ENCODE measurements around the gene DPP7.

DPP7 gene

DNA sequence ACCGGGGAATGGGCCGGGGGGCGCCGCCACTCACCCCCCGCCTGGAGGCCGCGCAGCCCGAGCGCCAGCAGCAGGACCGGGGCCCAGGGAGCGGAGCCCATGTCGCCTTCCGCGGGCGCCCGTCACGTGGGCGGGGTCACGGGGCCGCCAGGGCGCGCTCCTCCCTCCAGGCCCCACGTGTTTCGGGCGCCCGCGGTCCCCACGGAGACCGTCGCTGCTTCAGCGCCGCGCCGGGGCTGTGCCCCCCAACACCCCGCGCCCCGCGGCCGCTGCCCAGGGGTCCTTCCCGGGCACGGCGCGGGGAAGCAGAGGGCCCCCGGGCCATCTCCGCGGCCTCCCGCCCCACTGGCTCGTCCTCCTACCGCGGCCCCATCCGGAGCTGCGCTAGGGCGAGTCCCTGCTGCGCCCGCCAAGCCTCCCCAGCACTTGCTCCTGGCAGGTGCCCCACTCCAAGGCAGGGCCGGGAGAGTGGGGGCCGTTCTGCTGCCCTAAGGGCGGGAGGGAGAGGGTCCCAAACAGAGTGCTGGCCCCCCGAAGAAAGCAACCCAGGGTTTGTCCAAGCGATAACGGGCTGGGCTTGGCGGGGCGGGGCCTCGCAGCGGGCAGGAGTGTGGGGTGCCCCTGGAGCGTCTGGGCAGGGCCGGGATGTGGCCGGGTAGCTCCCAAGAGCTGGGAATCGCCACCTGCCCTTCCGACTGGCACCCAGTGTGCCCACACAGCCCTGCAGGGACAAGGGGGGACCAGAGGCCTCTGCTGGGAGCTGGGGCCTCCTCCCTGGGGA, at the start of gene DPP7:
TSS of gene DPP7 (minus strand) at position 121 of the 781 bp plus-strand sequence. CDS start at position 101, 20 bp downstream.
- no peak for DNase-seq (ENCODE audit: low read depth, low spot score)

DNA sequence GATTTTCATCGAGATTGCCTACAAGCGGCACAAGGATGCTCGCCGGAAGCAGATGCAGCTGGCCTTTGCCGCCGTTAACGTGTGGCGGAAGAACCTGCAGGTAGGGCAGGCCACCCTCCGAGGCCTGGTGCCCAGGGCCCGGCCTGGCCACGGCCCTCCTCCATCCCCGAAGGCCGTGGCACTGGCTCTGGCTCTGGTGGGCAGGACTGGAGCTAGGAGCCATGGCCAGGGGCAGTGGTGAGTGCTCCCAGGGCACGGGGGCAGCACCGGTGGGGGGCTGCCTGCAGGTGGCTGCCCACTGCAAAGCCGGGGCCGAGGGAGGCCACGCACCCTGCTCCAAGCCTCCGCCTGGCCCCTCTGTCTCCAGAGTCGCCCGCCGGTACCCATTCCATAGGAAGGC, 49.3 kb upstream of the DPP7 start:
- DNase-seq (ENCODE audit: low read depth, low spot score), result no peak

DNA sequence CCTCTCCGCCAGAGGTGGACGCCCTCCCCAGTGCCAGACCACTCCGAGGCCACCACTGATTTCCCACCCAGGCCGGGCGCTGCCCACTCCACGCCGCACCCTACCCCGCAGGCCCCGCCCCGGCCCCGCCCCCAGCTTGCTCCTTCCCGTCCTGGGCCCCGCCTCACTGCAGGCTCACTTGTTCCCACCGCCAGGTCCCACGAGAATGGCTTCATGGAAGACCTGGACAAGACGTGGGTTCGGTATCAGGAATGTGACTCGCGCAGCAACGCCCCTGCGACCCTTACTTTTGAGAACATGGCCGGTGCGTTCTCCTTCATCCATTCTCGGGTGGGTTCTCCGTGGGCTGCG, 48.8 kb upstream of the DPP7 start:
- no peak for DNase-seq (ENCODE audit: low read depth, low spot score)

DNA sequence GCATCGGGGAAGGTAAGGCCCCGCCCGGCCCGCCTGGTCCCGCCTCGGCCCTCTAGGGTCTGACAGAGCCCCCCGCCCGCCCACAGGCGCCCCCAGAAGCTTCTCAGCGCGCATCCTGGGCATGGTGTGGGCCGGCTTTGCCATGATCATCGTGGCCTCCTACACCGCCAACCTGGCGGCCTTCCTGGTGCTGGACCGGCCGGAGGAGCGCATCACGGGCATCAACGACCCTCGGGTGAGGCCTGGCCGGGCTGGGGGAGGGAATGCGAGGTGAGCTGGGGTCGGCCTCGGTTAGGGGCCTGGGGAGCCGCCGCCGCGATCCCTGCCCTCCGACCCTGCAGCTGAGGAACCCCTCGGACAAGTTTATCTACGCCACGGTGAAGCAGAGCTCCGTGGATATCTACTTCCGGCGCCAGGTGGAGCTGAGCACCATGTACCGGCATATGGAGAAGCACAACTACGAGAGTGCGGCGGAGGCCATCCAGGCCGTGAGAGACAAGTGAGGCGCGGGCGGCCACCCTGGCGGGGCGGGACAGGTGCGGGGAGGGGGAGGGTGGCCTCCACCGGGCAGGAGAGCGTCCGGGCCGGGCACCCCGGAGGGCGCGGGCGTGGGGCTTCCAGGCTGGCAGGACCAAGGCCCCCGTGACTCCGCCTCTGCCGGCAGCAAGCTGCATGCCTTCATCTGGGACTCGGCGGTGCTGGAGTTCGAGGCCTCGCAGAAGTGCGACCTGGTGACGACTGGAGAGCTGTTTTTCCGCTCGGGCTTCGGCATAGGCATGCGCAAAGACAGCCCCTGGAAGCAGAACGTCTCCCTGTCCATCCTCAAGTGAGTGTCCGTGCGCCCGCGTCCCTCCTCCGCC, 48.2 kb upstream of the DPP7 start:
- no peak for DNase-seq (ENCODE audit: low read depth, low spot score)

DNA sequence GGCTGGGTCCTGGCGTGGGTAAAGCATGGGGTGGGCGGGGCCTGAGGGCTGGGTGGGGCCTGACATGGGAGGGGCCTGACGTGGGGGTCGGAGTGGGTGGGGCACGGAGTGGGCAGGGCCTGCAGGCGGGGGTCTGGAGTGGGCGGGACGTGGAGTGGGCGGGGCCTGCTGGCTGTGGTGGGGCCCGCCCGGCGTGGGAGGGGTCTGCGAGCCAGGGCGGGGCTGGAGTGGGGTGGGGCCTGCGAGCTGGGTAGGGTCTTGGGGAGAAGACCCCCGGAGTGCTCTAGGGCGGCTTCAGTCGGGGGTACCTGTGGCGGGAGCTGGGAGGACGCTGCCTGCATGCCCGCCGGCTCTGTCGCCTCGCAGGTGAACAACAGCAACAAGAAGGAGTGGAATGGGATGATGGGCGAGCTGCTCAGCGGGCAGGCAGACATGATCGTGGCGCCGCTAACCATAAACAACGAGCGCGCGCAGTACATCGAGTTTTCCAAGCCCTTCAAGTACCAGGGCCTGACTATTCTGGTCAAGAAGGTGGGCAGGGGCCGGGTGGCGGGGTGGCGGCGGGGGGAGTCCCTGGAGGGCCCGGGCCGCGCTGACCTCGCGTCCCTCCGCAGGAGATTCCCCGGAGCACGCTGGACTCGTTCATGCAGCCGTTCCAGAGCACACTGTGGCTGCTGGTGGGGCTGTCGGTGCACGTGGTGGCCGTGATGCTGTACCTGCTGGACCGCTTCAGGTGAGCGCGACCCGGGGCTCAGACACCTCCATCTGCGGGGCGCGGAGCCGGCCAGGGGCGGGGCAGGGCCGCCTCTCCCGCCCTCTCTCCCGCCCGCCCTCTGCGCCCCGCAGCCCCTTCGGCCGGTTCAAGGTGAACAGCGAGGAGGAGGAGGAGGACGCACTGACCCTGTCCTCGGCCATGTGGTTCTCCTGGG, 47.3 kb upstream of the DPP7 start:
- no peak for DNase-seq (ENCODE audit: low read depth, low spot score)

DNA sequence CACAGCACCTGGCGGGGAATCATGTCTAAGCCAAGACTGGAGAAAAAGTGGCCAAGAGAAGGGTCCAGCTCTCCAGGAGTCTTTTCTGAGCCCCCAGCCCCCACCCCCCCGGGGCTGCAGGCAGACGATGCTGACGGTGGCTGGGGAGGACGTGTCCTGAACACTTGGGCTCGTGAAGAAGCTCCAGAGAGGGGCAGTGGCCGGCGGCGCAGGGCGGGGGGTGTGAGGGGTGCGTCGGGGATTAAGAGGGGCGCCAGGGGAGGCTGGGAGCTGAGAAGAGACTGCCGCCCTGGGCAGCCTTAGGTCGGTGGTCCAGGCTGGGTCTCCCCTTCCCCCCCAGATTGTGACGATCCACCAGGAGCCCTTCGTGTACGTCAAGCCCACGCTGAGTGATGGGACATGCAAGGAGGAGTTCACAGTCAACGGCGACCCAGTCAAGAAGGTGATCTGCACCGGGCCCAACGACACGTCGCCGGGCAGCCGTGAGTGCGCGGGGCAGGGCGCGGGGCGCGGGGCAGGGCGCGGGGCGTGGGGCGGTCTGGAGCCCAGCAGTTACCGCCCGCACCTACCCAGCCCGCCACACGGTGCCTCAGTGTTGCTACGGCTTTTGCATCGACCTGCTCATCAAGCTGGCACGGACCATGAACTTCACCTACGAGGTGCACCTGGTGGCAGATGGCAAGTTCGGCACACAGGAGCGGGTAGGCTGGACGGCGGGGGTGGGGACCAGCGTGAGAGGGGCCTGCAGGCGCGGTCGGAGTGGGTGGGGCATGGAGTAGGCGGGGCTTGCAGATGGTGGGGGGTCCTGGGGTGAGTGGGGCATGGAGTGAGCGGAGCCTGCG, 46.4 kb upstream of the DPP7 start:
- no peak for DNase-seq (ENCODE audit: low read depth, low spot score)

DNA sequence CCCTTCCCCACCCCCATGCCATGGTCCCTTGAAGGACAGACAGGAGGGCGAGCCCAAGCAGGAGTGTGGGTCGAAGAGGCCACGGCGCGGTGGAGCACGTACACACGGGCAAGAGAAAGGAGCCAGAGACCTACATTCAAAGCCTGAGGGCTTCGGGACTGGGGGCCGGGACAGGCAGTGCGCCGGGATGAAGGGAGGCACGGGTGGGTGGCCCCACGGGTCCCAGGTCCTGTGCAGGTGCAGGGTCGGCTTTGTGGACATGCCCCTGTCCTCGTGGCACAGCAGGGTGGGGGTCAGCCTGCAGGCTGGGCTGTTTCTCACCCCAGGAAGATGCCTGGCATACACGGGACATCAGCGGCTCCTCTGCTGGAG, 45.5 kb upstream of the DPP7 start:
- no peak for DNase-seq (ENCODE audit: low read depth, low spot score)

DNA sequence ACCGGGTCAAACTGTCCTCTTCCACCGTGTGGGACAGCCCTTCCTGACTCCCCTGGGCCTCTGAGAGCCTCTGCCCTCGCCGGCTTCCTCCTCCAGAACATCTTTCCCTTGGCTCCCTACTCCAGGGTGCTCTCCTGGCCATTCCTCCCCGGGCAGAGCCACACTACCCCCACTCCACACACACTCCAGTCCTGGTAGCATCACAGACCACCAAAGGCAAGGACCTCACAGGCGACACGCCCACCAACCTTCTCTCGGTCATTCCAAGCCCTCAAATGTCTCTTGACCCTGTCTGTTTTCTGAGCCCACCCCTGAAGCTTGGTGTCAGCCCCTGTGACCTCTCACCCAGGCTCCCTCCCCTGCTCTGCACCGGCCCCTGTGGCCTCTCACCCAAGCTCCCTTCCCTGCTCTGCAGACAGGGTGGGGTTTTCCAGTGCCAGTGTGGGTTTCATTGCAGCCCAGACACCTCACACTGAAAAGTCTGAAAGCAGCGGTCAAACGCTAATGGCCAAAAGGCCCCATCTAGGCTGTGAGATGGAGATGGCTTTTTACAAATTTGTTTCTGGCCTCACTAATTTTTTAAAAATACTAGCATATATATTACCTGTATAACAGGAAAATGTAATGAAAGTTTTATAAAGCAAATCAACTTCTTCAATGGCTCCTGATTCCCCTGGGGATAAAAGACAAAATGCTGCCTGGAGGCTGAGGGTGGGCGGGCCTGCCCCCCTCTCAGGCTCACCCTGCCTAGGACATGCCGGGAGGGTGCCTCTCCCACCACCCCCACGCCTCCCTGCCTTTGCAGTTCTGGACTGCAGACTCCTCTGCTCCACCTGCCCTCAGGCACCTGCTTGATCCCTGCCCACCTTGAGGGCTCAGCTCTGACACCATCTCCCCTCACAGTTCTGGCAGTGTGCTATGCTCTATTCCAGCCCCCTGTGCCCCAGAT, 44.8 kb upstream of the DPP7 start:
- DNase-seq (ENCODE audit: low read depth, low spot score), result no peak

DNA sequence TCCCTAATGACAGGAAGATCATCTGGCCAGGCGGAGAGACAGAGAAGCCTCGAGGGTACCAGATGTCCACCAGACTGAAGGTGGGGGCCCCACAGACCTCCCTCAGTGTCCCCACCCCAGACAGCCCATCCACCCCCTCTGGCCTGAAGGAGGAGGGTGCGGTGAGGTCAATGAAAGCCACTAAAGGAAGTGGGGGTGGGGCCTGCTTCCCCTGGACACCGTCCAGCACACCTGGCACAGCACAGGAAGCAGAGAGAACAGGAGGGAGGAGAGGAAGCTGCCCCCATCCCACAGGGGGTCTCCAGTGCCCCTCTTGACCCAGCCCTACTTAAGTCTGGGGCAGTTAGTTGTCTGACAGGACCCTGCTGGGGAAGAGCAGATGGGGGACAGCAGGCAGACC, 44.1 kb upstream of the DPP7 start:
- no peak for DNase-seq (ENCODE audit: low read depth, low spot score)

DNA sequence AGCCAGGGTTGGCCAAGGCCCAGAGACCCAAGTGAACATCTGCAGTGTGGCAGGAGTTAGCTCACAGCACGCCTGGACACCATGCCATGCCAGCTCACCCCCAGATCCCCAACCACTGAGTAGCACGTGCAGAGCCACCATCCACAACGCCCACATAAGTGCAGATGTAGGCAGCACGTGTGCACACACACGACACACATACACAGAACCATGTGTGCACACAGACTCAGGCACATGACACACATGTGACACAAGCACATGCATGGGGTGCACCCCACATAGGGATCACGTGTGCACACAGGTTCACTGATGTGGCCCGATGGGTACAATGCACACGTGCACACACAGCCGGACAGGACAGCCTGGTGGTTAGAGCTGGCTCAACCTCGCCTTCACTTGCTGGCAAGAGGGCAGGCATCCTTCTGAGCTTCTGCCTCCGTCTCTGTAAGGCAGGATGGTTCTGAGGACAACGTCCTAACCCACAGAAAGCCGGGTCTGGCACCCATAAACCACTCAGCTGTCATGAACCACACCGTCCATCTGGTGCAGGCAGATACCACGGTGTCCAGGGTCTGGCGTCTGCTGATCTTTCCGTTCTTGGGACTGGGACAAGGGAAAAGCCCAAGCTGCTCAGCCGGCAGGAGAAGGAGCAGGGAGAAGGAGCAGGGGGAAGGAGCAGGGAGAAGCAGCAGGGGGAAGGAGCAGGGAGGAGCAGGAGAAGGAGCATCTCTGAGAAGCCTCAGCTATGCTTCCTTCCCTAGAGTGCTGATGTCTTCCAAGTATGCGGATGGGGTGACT, 43.3 kb upstream of the DPP7 start:
- no peak for DNase-seq (ENCODE audit: low read depth, low spot score)

DNA sequence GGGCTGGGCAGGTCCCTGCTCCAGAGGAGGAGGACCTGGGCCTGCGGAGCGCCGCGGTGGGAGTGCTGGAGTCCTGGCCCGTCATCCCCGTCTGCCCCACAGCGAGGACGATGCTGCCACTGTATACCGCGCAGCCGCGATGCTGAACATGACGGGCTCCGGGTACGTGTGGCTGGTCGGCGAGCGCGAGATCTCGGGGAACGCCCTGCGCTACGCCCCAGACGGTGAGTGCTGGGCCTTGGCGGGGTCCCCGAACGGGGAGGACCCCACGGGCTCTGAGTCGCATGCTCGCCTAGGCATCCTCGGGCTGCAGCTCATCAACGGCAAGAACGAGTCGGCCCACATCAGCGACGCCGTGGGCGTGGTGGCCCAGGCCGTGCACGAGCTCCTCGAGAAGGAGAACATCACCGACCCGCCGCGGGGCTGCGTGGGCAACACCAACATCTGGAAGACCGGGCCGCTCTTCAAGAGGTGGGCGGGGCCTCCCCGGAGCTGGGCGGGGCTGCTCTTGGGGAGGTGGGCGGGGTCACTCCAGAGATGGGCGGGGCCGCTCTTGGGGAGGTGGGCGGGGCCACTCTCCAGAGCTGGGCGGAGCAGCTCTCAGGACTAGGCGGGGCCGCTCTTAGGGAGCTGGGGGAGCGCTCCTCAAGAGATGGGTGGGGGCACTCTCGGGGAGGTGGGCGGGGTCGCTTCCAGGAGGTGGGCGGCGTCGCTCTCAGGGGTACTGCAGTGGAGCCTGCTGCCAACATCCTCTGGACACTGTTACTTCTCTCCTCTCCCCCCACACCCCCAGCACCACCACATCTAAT, 42.2 kb upstream of the DPP7 start:
- DNase-seq (ENCODE audit: low read depth, low spot score), result no peak

DNA sequence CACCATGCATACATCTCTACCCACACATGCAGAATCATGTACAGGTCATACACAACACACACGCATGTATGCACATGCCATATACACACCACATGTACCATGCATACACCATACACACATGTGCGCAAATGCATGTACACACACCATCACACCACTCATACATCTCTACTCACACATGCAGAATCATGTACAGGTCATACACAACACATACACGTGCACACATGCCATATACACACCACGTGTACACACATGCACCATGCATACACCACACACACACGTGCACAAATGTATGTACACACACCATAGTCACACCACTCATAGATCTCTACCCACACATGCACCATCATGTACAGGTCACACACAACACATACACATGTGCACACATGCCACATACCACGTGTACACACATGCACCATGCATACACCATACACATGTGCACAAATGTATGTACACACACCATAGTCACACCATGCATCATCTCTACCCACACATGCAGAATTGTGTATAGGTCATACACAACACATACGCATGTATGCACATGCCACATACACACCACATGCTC, 38.4 kb upstream of the DPP7 start:
- DNase-seq (ENCODE audit: low read depth, low spot score), result no peak

DNA sequence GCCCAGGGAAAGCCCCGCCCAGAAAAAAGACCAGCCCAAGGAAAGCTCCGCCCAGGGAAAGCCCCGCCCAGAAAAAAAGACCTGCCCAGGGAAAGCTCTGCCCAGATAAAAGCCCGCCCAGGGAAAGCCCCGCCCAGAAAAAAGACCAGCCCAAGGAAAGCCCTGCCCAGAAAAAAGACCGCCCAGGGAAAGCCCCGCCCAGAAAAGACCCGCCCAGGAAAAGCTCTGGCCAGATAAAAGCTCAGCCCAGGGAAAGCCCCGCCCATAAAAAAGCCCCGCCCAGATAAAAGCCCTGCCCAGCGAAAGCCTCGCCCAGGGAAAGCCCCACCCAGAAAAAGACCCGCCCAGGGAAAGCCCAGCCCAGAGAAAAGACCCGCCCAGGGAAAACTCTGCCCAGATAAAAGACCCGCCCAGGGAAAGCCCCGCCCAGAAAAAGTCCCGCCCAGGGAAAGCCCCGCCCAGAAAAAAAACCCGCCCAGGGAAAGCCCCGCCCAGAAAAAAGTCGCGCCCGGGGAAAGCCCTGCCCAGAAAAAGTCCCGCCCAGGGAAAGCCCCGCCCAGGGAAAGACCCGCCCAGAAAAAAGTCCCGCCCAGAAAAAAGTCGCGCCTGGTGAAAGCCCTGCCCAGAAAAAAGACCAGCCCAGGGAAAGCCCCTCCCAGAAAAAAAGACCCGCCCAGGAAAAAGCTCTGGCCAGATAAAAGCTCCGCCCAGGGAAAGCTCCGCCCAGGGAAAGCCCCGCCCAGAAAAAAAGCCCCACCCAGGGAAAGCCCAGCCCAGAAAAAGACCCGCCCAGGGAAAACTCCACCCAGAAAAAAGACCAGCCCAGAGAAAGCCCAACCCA, 36.3 kb upstream of the DPP7 start:
- peak; percentile 86 for DNase-seq (ENCODE audit: low read depth, low spot score)

DNA sequence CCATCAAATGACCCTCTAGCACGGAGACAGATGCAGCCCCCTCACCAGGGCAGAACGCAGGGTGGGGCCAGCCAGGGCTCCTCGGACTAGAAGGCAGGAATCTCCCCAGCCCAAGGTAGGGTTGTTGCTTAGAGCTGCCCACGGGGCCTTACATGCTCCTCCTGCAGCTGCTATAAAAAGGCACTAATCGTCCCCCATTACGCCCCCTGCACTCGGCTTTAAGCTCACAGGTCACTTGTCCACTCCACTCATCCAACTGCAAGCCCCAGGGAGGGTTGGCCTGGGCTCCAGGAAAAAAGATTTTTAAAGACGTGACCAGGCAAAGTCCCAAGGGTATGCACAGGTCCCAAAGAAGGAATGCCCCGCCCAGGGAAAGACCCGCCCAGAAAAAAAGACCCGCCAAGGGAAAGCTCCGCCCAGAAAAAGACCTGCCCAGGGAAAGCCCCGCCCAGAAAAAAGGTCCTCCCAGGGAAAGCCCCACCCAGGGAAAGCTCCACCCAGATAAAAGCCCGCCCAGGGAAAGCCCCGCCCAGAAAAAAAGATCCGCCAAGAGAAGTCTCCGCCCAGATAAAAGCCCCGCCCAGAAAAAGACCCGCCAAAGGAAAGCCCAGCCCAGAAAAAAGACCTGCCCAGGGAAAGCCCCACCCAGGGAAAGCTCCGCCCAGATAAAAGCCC, 35.5 kb upstream of the DPP7 start:
- DNase-seq (ENCODE audit: low read depth, low spot score), result peak; percentile 95

DNA sequence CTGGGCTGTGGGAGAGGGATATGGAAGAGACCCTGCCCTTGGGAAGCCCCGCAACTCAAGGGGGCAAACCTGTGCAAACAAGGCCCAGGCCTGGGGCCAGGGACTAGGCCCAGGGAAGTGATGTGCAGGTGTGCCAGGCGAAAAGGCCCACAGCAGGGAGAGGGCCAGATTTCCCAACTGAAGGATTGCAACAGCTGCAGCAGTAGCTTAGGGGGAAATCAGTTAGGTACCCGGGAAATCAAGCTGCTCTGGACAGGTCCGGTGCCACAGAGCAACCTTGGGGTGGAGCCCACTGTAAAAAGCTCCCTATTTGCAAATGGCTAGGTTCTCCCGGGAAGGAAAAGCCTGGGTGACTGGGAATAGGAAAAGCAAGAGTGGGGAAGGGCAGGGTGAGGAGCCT, 34.8 kb upstream of the DPP7 start:
- no peak for DNase-seq (ENCODE audit: low read depth, low spot score)

DNA sequence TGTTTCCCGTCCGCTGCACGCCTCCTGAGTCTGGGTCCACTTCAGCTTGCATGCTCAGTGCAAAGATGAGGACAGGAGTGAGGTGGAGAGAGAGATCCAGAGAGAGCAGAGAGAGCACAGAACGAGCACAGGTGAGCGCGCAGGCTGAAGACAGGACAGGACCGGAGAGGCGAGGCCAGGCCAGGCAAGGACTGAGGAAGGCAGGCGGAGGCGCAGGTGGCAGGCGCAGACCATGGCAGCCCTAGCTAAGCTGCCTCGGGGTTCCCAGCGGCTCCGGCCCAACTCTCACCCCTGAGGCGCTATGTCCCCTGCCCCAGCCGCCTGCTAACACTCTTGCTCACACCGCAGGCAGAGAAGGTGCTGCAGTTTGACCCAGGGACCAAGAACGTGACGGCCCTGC, 34.1 kb upstream of the DPP7 start:
- DNase-seq (ENCODE audit: low read depth, low spot score), result no peak

All from ELF-1 (cell line).